Epithelial cell of esophagus (primary cell): Measurements from ENCODE around the gene TMPRSS4.

Source experiments
- DNase-seq: peaks from one replicate; pipeline ENCODE4 v3.0.0; 2010; ENCODE audit warnings: low read depth
- H3K4me3 ChIP-seq: 2 replicates; pipeline ENCODE4 v1.5.1; 2011; ENCODE audit warnings: mild to moderate bottlenecking, low read length, control low read depth
- TF ChIP-seq, protein P1 (sequence below): IDR thresholded peaks from 2 replicates; pipeline ENCODE4 v1.5.1; 2011; ENCODE audit warnings: low read depth, mild to moderate bottlenecking, low read length, control low read depth, inconsistent platforms; ENCODE audit not compliant: insufficient read depth; ENCODE audit errors: missing control alignments

The TMPRSS4 gene

DNA sequence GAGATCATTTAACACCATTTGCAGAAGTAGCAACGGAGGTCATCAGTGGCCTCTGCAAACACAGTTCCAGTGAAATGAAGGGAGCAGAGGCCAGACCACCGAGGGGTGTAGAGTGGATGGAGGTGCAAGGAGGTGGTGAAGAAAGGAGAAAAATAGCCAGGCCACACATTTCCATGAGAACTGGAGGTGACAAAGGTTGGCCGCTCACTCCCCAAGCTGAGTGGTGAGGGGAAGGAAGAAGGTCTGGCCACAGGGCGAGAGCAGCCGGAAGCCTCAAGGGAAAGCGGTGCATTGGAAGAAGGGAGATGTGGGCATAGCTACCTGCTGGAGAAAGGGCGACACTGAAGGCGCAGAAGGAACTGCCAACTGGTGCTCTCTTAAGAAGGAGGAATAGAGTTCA, 20.1 kb upstream of the TMPRSS4 start:
- no peak for DNase-seq
- H3K4me3 ChIP-seq: no peak overlapping the region
- TF ChIP-seq, protein P1, sequence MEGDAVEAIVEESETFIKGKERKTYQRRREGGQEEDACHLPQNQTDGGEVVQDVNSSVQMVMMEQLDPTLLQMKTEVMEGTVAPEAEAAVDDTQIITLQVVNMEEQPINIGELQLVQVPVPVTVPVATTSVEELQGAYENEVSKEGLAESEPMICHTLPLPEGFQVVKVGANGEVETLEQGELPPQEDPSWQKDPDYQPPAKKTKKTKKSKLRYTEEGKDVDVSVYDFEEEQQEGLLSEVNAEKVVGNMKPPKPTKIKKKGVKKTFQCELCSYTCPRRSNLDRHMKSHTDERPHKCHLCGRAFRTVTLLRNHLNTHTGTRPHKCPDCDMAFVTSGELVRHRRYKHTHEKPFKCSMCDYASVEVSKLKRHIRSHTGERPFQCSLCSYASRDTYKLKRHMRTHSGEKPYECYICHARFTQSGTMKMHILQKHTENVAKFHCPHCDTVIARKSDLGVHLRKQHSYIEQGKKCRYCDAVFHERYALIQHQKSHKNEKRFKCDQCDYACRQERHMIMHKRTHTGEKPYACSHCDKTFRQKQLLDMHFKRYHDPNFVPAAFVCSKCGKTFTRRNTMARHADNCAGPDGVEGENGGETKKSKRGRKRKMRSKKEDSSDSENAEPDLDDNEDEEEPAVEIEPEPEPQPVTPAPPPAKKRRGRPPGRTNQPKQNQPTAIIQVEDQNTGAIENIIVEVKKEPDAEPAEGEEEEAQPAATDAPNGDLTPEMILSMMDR: no peak

DNA sequence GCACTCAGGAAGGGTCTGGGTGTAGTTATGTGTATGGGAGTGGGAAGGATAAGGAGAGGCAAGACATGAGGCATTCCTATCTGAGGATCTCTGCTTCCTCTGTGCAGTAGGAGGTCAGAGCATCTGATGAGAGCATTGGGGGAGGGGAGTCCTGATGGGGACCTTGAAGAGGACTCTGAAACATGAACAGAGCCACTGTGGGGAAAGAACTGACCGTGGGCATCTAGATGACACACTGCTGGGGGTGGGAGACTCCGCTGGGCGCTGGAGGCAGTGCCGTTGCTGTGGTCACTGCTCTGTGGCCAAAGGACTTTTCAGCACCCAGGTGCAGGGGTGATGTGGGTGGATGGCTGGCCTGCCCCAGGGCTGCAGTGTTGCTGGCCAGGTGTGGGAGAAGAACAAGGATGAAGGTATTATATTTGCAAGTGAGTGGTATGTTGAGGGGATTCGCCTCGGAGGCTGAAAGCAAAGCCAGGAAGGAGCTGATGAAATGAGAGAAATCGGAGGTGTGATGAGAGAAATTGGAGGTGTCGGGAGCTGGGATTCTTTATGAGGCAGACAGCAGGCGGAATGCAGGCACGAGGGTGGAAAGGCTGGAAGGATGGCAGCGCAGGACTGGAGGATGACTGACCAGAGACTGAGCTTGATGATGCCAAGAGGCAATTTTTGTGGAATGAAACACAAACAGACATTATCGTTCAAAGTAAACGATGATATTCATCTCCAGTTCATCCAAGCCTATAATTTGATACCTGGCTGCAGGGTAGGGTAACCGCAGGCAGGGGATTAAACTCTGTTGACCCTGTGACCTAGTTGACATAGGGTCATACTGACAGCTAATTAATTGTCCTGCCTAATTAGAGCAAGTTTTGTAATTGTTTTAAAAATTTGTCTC, 19.4 kb upstream of the TMPRSS4 start:
- DNase-seq: no peak
- no peak overlapping the region for H3K4me3 ChIP-seq
- TF ChIP-seq, protein P1: no peak

DNA sequence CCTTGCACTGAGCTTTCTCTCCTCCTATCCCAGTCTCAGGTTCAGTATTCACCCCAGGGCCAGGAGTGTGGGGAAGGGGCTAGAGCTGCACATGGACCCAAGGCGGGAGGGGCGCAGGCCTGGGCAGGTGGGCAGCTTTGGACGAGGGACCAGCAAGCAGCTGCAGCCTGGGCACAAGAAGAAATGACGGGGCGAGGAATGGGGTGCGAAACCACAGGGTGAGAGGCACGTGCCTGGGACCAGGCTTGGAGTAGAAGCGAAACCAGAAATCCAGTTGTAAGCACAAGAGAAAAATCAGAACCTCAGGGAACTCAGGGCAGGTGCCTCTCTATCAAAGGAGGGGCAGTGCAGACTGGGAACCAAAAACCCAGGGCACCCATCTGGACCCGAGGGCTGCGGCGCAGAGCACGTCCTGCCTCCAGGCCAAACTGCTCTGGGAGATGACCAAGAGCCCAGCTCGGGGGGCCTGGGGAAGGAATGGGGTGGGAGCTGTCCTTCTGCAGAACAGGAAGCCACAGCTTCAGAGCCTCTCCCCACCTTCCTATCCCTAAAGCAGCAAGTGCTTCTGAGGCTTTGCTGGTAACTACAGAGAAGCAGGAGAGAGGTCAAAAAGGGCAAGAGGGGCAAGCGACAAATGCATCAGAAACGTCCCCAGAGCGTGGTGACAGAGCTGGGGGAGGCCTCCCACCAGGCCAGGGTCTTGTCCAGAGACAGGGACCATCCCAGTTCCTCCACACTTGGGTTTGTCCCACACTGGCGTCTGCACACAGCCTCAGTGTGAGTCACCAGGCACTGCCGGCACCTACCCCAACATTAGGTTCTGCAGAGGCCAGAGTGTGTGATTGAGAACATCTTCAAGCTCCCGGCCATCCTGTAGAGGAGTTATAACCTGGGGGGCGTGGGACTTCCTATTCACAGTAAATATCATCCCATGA, 18.3 kb upstream of the TMPRSS4 start:
- DNase-seq: no peak
- no peak overlapping the region for H3K4me3 ChIP-seq
- TF ChIP-seq, protein P1: no peak

DNA sequence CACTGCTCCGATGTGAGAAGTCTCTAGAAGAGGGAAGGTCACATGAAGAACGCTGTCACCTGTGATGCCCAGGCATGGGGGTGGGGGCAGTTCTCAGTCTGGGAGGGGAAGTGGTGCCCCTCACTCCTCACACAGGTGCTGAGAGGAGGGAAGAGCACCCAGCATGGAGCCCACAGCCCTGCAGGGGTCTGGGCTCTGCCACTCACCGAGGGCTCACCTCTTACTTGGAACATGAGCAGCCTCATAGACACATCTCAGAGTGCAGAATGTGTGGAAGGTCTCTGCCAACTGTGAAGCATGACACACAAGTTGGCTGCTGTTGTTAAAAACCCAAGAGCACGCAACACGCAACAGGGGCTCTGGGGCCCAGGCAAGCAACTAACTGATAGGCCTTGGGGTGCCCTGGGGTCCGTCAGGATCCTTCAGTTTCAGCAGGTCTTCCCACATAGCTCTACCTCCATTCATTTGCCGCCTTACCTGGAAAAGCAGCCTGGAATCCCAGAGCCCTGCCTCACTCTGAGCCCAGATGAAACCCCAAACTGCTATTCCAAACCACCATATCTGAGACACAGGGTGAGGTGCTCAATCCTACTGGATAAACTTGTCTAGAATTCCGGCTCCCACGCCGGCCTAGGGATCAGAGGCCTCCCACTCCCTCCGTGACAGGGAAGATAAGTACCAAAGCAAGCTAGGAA, 17.5 kb upstream of the TMPRSS4 start:
- no peak for DNase-seq
- H3K4me3 ChIP-seq: no peak overlapping the region
- TF ChIP-seq, protein P1: no peak

DNA sequence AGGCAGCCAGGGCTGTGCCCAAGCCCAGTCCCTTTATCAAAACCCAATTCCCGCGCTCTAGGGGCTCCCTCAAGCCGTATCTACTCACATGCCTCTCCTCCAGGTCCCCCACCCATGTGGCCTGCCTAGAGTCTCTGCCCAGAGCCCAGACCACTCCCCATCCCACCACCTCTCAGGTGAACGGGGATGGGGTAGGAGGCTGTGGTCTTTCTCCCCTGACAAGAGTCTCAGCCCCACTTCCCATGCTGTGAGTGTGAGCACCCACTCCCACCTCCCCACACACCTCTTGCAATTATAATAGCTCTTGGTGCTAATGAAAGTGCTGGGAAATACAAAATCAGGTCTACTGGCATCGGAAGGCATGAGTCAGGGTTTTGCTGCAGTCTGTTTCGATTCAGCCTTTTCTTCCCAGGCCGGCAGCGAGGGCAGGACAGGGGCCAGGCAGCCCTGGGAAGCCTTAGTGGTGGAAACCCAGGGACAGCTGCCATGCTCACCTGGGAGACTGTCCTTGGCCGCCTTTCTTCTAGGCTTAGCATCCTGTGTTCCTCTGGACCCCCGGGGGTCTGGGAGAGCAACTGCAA, 16.7 kb upstream of the TMPRSS4 start:
- no peak overlapping the region for H3K4me3 ChIP-seq
- DNase-seq: no peak
- TF ChIP-seq, protein P1: no peak

DNA sequence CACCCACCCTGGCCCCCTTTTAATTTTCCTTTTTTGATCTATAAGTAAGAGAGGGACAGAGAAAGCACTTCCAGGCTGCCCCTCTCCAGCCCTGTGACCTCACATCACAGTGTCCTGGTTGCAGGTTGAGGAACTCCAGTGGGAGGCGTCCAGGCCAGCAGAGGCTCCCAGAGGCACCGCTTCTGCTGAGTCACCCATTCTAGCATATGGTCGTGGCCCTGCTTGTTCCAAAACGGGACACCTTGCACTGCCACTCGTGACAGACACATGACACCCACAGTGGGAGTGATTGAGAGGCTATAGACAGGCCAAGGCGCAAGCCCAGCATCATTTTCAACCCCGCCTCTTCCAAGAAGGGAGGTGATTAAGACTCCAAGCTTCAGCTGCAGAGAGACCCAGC, 16.0 kb upstream of the TMPRSS4 start:
- no peak for DNase-seq
- no peak overlapping the region for H3K4me3 ChIP-seq
- TF ChIP-seq, protein P1: no peak
